ENCODE results near the gene NAV2.

The NAV2 gene

GRCh38 chr11:19689281-19690000, 23.2 kb upstream of the NAV2 start:
- DNase-seq, result no peak

DNA sequence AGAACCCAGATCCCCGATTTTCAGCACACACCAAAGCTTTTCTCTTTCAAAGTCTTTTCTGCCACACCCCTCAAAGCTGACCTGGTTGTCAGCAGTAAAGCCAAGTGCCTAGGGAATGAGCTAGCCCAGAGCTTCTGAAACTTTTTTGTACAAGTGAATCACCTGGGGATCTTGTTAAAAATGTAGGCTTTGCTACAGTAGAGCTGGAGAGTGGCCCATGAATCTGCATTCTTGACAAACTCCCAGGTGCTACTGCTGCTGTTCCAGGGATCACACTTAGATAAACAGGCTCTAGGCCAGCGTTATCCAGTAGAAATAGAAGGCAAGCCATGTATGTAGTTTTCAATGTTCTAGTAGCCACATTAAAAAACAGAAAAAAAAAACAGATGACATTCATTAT, 21.8 kb upstream of the NAV2 start:
- no peak for DNase-seq

DNA sequence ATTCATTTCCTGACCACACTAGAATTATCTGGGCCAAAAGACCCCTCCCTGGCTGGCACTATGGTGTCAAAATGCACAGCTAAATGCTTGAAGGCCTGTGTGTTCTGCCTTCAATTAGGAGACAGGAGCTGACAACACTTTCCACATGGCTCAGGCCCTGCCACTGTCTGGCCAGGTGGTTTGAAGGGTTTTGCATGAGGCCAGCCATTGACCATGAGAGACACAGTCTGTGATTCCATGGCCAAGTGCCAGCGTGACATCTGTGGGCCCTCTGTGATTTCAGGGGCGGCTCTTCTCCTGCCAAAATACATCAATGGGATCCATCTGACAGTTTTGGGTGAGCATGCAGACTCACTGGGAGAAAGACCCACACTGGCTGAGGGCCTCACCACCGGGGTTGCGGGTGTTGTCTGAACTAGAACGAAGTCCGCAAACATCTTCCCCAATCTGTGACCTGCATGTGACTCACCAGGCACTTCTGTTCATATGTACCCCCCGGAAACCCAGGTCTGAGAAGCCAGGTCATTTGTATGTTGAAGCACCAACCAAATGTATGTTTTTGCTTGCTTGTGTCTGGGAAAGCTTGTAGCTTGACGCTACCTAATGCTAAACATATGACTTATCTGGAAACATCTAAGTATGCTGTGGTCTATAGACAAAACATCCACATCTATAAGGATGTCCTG, 20.7 kb upstream of the NAV2 start:
- DNase-seq, result no peak

- DNase-seq, result no peak
These were observed 19.5 kb upstream of the NAV2 start for GRCh38 chr11:19693146-19693545.

DNA sequence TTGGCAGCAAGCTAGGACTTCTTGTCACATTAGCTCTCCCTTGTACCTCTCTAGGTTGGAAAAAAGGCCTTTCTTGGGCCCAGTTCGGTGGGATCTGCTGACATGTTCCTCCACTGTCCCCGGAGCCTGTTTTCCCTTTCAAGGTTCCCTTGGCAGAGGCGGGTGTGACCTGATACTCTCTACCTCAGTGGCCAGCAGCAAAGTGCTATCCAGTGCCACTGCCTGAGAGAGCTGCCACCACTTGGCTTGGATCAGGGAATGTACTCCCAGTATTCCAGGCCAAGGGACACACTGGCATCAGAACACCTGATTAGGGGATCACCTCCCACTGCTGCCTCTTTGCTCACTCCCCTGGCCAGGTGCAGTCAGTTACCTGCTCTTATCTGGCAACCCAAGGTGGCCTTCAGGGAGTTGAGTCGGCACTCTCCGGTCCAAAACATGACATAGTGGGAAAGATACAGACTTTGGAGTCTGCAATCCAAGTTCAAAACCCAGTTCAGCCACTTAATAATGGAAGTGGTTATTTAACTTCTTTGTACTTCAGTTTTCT, 17.8 kb upstream of the NAV2 start:
- DNase-seq, result no peak

DNA sequence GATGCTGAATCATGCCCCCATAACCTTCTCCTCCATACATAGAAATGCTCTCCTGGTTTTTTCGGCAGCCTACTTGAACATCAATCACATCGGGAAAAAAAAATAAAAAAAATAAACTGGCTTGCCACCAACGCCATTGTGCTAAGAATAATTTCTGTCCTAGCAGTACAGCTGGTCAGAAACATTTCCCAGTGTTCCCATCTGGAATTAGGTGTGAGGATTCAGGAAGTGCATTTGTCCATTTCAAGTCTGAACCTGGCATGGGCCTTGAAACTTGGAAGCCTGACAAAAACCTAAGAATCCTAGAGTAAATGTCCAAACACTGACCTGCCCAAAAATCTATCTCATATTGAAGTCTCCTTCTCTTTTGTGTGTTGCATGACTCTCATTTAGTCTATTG, 16.6 kb upstream of the NAV2 start:
- DNase-seq, result no peak

DNA sequence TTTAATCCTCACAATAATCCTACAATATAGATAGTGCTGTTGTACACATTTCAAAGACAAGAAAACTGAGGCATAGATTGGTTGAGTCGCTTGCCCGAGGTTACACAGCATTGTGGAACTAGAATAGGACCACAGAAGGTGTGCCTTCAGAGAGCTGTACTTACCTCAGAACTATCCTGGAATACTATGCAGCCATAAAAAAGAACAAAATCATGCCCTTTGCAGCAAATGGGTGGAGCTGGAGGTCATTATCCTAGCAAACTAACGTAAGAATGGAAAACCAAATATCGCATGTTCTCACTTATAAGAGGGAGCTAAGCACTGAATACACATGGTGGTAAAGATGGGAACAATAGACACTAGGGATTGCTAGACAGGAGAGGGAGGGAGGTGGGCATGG, 15.7 kb upstream of the NAV2 start:
- no peak for DNase-seq

- no peak for DNase-seq
These were observed 14.9 kb upstream of the NAV2 start for GRCh38 chr11:19697721-19698121.

GRCh38 chr11:19698493-19699292, 13.9 kb upstream of the NAV2 start:
- no peak for DNase-seq

GRCh38 chr11:19701421-19701820, 11.2 kb upstream of the NAV2 start:
- no peak for DNase-seq

DNA sequence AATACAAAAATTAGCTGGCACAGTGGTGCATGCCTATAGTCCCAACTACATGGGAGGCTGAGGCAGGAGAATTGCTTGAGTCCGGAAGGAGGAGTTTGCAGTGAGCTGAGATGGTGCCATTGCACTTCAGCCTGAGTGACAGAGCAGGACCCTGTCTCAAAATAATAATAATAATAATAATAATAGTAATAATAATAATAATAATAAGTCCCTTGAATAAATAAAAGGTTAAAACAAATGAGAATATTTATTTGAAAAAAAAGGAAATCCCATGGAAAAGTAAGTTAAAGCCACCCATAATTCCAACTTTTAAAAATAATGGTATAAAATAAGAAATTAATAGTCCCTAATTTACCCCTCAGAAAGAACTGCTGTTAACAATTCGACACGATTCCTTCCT, 10.0 kb upstream of the NAV2 start:
- no peak for DNase-seq

GRCh38 chr11:19703211-19703610, 9.4 kb upstream of the NAV2 start:
- no peak for DNase-seq

GRCh38 chr11:19704213-19704612, 8.4 kb upstream of the NAV2 start:
- DNase-seq, result no peak

DNA sequence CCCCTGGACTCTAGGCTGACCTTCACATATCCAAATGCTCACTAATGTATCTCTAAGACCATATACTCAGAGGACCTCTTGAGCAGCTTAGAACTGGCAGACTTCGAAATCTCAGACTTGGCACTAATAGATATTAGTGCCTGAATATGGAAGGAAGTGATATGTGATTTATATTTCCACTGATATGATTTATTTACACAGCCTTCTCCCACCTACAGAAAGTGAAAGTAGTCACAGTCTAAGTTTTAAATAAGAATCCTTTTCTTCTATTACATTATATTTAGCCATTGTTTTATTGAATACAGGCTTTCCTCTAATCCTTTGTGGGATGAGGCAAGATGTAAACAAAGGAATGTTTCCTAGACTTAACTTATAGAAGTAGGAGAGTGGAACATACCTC, 6.7 kb upstream of the NAV2 start:
- no peak for DNase-seq

DNA sequence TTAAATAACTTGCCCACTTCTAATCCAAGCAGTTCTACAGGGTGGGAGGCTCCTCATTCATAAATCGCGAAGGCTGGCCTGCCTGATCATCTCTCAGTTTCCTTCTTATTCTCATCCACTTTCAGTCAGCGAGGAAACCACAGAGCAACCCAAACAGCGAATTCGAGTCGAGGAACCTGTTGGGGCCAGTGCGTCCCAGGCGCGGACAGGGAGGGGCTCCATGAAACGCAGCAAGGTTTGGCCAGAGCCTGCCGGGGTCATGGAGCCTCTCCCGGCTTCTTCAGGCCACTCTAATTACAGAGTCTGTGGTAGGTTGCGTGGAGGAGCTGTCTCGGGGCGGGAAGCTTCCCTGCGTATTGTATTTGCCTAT, 741 bp upstream of the NAV2 start:
- DNase-seq, result no peak

DNA sequence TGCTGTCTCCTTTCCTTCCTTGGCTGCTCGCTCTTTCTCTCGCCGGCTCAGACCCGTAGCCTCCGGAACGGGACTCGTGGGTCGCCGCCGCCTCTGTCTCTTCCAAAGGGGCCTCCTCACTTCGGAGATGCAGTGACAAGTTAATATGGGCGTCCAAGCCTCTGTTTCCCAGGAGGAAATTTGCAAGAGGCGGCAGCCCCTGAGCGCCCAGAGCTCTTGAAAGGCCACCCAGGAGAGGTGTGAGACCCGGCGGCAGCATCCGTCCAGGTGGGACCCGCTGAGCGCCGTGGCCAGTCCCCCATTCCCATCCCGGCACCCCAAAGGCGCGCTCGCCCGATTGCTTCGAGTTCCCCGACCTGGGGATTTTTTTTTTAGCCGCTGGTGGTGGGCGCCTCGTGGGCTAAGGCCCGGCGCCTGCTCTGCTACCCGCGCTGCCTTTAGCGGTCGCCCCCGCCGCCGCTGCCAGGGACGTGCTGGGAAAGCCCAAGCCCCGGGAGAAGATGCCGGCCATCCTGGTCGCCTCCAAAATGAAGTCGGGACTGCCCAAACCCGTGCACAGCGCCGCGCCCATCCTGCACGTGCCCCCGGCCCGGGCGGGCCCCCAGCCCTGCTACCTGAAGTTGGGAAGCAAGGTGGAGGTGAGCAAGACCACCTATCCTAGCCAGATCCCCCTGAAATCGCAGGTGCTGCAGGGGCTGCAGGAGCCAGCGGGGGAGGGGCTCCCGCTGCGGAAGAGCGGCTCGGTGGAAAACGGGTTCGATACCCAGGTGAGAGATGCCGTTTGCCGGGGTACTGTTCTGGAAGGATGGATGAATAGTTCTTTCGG, 772 bp downstream of the NAV2 start:
- DNase-seq, result no peak

DNA sequence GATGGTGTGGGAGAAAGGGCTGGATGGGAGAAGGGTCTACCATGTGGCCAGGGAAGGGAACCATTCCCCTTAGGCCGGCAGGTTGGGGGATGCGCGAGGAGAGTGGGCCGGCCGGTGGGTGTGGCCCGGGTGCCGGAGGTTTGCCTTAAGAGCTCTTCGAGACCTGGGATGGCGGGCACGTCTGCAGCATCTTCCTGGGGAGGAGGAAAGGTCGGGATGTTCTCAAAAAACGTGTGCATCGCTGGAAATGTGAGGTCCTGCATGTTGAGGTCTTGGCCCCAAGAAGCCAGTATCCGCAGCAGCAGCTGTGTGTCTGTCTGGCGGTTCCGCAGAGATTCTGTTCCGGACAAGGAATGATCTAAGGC, 1.4 kb downstream of the NAV2 start:
- DNase-seq, result no peak

DNA sequence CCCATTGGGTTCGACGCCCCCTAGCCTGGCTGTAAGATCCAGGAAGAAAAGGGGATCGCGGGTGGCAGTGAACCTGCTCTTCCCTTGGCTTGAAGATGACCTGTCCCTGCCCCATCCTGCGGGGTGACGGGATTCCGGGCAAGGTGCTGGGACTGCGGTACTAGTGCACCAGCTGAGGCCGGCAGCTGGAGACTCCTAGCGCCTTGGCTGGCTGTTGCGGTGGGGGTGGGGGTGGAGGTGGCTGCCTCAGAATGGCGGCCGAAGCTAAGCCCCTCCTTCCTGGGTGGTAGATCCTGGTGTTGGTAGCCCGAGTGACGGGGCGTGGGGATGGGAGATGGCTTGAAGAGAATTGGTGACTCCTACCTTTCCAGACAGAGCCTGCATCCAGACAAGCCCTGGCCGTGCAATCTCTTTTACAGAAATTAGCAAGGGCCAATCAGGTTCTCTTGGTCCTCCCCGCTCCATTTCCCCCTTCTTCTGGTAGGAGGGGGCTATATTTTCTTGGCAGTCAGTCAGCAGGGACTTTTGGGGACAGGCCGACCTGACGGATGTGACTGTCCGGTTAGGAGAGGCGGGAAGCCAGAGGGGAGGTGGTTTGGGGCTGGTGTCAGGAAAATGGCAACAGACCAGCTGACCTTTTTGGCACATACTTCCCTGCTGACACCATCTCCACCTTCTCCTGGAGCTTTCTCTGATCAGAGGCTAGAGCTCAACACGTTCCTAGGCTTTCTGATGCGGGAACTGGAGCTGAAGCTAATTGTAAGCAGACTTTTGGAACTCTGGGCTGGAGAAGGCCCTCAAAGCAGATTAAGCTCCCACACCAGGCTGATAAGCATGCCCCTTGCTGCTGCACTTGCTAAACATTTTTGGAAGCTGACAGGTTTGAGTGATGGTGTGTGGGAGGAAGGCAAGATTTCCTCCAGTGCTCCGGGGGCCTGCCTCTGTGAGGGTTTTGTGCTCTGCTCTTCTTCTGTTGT, 2.0 kb downstream of the NAV2 start:
- no peak for DNase-seq

DNA sequence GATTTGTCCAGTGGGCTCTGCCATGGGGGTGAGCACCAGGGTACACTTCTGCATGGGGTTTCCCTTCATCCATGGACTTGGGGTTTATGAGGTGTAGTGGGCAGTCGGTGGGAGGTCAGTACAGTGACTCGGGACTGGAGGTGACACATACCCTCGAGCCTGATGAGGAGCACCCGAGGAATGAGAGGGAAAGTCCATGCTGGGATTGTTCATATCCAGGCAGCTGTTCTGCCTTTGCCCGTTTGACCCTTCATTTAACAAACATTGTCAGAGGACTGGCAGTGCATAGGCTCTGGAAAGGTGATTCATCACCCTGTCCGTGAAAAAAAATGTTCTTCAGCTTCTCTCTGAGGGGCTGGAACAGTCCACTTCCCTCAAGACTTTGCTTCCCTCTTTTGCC, 2.7 kb downstream of the NAV2 start:
- DNase-seq, result no peak

DNA sequence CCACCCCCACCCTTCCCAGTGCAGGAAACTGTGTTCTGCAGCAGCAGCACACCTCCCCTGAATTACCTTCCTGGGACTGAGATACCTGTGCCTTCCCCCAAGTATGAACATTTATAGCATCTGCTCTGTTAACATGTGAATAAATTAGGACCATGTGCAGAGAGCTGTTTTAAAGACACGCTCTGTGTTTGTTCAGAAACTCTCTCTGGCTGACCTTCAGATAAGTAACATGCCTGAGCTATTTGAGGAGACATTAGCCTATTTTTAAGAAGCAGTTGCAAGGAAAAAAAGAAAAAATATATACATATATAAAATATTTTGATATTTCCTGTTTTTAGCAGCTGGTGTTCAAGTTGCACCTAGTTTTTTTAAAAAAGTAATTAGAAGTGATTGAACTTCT, 5.4 kb downstream of the NAV2 start:
- DNase-seq, result no peak

DNA sequence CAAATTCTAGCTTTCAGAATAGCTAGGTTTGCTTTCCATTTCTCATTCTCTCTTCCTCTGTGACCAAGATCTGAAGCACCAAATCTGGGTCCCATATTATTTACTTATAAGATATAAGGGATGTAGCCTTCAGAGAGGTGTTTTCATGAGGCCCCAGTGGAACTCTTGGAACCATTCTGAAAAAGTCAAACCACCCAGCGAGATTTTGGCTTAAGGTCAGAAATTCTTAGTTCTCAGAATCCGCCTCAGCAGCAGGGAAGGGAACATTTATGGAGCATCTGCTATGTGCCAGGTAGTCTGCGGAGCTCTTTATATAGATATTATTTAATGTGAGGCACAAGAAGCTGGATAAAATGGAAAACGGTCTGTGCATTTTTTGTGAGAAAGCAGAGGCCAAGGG, 6.3 kb downstream of the NAV2 start:
- DNase-seq, result no peak

- no peak for DNase-seq
These were observed 7.3 kb downstream of the NAV2 start for GRCh38 chr11:19719960-19720359.
